Stimulated activated CD4-positive, alpha-beta T cell treated with anti-CD3 and anti-CD28 coated beads, Interleukin-4, amount 100 ng/mL, for 4 hours (primary cell): ENCODE results near the gene SETD1B.
"Not testable (repeated sequence)": the region's sequence is repeated elsewhere in the genome, so short reads cannot be mapped to it uniquely, and the experiment has no call there.

Experiments used
- DNase-seq, 2 experiments: peaks; one replicate each; pipeline ENCODE4 v3.0.0-alpha.2; 2020

The SETD1B gene

DNA sequence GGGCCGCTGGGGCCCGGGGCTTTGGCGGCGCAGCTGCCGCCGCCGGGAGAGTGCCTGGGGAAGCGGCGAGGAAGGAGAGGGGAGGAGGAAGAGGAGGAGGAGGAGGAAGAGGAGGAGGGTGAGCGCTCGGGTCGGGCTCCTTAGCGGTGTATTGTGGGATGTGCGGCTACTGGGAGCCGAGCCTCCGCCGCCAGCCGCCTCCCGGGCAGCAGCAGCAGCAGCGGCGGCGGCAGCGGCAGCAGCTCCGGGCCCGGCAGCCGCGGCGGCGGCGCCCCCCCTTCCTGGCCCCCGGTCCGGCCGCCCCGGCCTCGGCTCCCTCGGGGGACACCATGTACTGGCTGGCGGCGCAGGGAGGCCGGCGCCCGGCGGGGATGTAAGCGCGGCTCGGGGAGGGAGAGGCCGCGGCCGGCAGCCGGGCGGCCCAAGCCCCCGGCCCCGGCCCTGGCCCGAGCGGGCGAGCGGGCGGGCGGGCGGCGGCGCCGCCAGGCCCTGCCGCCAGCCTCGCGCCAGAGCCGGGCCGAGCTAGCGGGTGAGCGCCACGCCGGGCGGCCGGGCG, at the start of gene SETD1B:
Gene SETD1B, plus strand, starts transcription at position 149 of the 556 bp plus-strand sequence. CDS start 729 bp downstream, outside the sequence.
- peak in 1 of 2 experiments; percentile 51 for DNase-seq

DNA sequence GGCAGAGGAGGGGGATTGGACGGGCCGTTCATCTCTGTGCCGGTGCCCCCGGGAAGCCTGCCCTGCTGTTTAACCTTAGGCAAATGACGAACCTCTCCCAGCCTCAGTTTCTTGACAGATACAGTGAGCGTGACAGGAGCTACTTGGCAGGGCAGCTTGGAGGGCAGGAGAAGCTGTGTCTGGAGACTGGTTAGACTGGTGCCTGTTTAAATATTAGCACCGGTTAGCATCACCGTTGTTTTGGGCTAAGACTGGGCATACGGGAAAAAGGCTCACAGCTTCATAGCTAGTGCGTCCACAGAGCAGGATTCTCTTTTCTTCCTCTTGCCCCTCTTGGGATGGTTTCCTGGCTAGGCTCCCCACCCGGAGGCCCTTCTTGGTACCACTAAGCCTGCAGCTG, 49.0 kb upstream of the SETD1B start:
- no peak for DNase-seq

DNA sequence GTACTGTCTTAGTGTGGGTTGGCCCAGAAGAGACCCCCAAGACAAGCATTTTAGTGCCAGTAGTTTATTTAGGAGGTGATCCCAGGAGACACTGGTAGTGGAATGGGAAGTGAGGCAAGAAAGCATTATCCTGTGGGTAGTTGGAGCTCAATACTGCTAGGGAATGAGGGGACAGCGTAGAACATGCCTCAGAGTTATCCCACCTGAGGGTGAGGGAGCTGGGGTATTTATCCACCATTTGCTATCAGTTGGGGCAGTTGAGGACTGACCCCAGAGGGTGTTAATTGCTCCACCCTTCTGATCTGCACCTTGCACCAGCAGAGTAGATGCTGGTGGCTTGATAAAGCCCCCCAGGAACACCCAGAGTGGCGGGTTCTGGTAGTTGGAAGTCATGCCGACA, 48.2 kb upstream of the SETD1B start:
- no peak for DNase-seq

DNA sequence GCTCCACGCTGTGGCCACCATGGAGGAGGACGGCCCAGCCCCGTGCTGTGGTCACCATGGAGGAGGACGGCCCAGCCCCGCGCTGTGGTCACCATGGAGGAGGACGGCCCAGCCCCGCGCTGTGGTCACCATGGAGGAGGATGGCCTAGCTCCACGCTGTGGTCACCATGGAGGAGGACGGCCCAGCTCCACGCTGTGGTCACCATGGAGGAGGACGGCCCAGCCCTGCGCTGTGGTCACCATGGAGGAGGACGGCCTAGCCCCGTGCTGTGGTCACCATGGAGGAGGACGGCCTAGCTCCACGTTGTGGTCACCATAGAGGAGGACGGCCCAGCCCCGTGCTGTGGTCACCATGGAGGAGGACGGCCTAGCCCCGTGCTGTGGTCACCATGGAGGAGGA, 45.3 kb upstream of the SETD1B start:
- DNase-seq = not testable (repeated sequence)

DNA sequence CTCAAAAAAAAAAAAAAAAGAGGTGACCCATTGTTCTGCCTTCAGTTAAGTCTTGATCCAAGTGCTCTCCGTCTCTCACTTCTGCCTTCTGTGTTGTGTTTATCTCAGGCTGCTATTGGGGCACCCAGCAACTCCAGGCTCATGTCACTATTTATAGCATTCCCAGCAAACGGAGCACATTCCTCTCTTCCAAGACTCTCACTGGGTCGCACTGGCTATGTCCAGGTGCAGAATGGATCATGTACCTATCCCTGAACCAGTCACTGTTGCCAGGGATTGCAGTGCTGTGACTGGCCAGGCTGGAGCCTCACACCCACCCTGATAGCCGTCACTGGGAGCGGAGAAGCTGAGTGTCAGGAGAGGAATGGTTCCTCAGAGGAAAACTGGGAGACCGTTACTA, 41.5 kb upstream of the SETD1B start:
- DNase-seq = no peak

DNA sequence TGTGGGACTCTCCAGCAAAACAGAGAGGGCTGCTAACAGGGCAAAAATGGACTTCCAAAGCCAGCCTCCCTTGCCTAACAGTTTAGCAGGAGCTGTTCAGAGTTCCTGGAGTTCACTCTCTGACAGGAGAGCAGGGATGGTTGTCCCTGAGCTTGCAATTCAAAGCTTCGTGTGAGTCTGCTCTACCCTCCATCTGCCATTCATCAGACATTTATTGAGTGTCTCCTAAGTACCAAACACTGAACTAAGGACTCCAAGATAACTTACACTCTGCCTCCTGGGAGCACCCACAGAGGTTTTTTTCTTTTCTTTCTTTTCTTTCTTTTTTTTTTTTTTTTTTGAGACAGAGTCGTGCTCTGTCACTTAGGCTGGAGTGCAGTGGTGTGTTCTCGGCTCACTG, 39.0 kb upstream of the SETD1B start:
- DNase-seq = no peak

DNA sequence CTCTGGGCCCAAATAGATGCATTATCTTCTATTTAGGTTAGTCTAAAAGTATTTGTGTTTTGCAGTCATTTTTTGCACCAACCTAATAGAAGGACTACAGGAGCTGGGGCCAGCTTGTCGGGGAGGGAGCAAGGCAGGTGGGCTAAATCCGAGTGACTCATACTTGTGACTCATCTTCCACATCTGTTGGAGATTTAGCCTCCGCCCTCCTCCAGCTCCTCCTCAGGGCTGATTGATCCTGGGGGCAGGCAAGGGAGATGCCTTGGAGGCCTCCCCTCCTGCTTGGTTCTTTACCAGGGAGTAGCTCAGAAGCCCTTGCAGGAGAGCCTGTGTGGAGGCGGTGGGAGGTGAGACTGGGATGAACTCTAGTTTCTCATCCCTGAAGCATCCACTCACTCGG, 38.2 kb upstream of the SETD1B start:
- DNase-seq = no peak

DNA sequence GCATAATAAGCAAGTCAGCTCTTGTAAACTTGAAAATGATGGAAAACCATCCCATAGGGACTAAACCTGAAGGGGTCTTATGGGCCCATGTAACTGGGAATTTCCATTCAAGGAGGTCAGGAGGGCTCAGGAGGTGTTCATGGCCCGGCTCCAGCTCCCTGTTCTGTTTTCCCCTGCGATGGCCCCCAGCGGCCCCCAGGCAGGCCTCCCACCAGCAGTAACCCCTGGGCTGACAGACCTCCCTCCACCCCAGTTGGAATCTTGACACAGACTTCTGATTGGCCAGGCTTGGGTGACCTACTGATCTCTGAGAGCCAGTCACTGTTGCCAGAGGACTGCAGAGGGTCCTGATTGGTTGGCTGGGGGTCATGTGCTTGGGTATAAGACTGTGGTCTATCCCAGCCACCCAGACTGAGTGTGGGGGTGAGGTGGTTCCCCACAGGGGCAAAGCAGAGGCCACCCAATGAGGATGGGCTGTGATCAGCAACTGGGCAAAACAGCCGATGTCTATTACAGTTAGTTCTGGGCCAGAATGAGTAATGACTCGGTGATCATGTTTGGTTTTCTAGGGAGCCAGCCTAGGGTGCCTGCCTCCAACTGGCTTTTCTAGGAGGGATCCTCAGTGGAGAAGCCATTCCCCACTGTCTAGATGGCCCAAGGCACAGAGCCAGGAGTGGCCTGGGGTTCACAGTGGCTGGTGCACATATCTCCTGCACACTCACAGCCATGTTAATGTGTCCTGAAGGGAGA, 37.3 kb upstream of the SETD1B start:
- no peak for DNase-seq

DNA sequence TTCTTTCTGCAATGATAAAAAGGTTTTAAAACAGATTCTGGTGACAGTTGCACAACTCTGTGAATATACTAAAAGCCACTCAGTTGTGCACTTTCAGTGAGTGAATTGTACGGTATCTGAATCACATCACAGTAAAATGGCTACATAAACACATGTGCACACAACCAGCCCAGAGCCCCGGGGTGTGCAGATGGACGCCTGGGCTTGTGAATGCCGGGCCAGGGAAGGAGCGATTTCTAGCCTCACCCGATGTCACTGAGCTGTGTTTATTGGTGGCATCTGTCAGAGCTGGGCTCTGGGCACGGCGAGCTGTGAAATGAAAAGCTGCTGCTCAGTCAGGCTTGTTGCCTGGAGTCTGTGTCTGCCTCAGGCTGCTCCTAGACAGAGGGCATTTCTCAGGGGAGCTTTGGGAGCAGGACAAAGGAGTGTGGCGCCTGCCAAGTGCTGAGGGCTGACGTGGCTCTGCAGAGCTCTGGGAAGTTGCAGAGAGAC, 36.2 kb upstream of the SETD1B start:
- DNase-seq = no peak

DNA sequence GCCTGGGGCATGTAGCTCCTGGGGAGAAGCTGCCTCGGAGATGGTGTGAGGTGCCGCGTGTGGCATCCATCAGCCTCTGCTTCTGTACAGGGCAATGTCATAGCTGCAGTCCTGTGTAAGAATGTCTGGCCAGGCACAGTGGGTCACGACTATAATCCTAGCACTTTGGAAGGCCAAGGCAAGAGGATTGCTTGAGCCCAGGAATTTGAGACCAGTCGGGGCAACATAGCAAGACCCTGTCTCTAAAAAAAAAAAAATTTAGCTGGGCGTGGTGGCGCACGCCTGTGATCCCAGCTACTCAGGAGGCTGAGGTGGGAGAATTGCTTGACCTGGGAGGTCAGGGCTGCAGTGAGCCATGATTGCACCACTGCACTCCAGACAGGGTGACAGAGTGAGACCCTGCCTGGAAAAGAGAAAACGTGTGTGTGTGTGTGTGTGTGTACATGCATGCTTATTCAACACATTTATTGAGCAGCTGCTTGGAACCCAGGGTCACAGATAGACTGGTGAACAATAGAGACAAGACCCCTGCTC, 34.4 kb upstream of the SETD1B start:
- no peak for DNase-seq

DNA sequence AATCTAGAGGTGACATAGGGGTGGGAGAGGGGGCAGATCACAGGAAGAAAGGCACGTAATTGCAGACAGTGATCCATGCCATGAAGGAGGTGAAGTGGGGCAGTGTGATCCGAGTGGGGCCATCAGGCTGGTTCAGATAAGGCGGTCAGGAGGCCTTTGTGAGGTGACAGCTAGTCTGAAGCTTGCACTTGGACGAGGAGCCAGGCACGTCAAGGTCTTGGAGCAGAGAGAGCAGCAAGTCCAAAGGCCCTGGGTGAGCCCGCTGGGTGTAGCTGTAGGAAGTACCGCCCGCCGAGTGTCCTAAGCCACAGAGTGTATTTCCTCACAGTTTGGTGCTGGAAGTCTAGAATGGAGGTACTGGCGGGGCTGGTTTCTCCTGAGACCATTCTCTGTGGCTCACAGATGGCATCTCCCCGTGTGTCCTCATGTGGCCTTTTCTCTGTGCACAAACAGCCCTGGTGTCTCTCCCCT, 33.9 kb upstream of the SETD1B start:
- no peak for DNase-seq

DNA sequence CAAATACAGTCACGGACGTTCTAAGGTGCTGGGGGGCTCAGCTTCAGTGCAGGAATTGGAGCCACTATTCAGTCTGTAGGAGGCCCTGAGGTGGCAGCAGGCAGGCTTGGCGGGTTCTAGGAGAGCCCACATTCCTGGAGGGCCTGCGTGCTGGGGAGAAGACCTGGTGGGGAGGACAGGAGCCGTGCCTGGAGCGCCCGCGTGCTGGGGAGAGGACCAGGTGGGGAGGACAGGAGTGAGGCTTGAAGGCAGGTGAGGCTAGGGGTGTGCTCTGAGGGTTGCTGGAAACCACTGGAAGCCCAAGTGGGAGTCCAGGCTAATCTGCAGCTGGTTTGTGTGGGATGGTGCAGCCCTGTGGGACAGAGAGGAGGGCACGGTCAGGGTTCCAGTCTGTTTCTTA, 33.4 kb upstream of the SETD1B start:
- no peak for DNase-seq

DNA sequence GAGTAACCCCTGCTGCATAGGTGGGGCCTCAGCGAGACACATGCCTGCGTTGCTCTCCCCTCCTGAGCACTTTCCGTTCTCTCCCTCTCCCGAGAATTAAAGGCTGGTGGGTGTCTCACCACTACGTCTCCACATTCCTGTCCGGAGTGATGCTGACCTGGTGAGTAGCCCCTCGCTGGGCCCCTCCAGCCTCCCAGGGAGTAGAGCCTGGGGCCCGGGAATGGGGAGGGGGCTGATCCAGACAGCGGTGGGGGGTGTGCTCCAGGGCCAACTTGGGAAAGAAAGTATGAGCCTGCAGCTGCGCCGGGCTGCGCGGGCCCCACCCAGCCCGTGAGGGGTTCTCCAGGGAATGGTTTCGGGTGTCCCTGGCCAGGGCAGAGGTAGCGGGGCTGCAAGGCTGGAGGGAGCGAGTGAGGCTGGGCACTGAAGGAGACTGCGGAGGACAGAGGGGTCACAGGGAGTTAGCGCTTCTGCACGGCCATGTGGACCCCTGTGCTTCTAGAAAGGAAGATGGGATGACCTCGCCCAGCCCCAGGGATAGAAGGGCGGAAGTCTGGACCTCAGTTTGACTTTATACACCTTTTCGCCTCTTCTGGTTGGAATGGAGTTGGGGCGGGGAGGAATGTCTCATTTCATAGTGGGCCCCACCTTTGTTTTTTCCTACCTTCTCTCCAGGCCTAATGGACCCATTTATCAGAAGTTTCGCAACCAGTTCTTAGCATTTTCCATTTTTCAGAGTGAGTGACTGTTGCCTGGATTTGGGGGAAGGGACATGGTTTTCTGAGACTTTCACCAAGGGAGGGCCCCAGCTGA, 32.8 kb upstream of the SETD1B start:
- no peak for DNase-seq

DNA sequence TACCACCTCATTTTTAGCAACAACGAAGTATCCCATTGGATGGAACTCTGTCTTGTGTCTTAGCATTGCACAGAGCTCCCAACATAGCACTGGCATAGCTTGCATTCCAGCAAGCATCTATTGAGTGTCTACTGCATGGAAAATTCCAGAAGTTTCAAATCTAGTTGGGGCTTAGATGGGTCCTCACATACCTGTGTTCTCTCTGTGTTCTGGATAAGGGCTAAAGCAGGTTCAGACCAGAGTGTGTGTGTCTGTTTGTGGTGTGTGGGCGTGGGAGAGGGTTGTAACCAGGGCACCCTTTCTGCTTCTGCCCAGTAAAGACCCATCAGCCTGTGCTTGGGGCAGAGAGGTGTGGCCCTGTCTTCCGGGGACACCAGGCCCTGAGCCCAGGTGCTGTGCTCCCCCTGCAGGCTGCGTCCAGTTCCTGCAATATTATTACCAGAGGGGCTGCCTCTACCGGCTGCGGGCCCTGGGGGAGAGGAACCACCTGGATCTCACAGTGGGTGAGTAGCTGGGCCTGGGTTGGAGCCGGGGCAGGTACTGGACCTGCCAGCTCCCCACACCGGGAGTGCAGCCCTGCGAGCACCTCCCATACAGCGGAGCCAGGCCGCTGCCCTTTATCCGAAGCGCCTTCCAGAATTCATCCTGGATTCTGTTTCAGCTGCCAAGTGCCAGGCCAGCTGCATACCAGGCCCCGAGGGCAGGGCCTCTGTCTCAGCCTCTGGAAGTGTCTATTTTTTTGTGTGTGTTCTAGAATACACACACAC, 30.6 kb upstream of the SETD1B start:
- DNase-seq = peak; percentile 70 to 71

DNA sequence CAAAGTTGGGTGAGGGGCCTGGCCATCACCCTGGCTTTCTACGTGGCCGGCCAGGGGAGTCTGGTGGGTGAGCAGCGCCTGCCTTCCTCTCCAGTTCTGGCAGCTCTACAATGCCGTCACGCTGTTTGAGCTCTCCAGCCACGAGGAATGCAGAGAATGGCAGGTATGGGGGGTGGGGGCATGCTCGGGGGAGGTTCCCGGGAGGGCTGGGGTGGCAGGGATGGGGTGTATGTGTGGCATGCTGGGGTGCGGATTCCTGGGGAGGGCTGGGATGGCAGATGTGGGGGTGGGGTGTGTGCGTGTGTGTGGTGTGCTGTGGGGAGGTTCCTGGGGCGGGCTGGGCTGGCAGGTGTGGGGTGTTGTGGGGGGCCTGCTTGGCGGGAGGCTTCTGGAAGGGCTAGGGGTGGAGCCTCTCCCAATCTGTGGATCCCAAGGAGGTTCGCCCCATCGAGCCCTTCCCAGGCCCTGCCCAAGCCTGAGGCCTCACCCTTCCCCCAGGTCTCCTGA, 28.8 kb upstream of the SETD1B start:
- DNase-seq = no peak

DNA sequence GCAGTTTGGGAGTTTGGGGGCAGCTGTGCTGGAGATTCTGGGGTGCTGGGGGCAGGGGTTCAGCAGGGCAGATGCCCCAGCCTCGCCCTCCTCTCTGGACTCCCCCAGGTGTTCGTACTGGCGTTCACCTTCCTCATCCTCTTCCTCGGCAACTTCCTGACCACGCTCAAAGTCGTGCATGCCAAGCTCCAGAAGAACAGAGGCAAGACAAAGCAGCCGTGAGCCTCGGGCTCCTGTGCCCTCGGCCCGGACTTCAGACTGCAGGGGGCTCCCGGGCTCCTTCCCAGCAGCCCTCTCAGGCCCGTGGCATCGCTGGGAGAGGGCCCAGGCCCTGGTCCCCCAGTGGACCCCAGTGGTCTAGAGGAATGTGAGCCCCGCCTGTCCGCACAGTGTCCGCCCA, 28.3 kb upstream of the SETD1B start:
- no peak for DNase-seq

DNA sequence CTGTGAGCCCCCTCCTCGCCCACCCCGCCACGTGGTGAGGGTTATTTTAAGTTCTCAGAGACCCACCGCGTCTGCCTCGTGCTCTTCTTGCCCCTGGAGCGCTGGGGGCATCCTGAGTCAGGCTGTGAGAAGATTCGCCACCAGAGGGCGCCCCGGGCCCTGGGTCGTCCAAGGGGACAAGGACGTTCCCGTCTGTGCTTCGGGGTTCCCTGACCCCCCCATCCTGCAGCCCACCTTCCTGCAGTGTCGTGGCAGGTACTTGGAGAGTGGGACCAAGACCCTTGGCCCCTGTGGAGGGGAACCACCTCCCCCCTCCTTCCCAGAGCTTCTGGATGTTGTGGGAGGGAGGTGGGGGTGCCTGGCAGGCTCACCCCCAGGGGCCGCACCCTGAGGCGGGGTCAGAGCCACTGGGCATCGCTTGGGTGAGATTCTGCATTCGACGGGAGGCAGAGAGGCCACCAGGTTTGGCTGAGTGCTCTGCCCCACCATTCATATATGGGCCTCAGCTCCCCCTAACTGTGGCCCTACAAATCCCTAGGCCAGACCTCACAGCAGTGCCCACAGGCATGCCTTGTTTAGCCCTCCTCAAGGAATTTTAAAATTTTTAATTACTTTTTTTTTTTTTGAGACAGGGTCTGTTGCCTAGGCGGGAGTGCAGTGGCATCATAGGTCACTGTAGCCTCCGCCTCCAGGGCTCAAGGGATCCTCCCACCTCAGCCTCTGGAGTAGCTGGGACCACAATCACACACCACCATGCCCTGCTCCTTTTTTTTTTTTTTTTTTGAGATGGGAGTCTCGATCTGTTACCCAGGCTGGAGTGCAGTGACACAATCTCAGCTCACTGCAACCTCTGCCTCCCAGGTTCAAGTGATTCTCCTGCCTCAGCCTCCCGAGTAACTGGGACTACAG, 27.4 kb upstream of the SETD1B start:
- DNase-seq = peak; percentile 83 to 94

DNA sequence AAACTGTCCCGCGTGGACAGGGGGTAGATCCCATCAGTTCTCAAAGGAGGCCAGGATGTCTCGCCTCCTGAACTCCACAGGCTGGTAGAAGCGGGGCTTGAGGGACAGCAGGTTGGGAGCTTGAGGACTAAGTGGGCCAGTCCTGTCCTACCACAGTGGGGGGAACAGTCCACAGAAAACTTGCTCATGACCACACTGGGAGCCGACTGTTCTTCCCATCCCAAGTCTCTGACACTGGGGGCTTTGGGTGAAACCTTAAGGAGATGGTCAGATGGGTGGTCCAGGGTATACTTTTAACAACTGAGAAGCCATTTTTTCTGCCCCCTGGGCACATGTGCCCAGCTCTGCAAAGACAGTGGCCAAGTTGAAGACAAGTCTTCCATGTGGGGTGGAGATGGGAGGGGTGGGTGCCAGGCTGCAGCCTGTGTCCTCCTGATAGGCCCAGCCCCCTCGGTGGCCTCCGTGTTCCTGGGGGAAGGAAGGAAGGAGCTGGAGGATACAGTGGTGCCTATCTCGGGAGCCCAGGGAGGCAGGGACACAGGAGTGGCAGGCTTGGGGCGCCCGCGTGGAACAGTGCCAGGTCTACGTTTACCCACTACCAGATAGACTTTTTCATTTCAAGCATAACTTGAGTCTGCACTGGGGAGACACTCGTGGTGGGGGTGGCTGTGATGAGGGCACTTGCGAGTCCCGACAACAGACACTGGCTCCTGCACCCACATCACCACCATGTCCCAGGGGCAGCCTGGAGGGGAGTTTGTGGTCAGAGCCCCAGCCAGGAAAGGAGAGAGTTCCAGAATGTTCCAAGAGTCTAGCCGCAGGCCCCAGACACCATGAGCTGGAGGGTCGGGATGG, 25.0 kb upstream of the SETD1B start:
- no peak for DNase-seq

DNA sequence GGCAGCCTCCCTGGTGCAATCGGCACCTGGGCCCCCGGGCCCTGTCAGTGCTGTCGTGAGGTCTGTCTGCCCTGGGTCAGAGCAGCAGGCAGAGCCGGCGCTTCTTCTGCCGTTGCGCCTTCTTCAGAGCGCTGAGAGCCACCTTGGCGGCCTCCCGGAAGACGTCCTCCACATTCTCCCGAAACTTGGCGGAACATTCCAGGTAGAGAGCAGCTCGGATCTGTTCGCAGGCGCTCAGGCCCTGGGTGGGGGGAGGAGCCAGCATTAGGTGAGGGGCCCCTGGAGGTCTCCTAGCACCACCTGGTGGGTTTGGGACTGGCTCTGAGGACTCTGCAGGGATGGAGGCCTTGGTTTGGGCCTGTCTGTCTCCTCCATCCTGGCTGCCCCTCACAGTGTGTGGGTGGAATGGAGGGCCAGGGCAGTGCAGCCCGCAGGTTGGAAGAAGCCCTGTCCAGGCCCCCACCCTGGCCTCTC, 24.4 kb upstream of the SETD1B start:
- no peak for DNase-seq

DNA sequence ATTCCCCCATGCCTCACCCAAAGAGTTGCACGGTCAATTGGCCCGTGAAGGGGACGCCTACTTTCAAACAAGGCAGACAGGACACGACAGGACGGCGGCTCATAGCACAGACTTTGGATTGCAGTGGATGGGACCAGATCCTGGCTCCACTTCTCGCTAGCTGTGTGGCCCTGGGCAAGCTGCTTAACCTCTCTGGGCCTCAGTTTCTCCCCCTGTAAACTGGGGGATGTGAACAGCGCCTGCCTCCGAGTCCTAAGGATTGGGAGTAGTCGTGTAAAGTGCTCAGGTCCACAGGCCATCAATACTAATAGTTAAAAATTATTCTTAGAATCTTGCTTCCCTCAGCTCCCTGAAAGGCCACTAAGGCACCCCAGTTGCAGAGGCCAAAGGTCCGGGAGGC, 23.4 kb upstream of the SETD1B start:
- DNase-seq = no peak
